LHCN-M2 (cell line): ENCODE data around the gene TBPL1. TPM values are rescaled to one million over a fixed set of nuclear protein-coding genes. Genes with fewer than 3 reads are reported as not detected.
A peak's percentile ranks its signal among the peaks of the same experiment; 100 is the strongest.
"Not testable (repeated sequence)": the region's sequence is repeated elsewhere in the genome, so short reads cannot be mapped to it uniquely, and the experiment has no call there.

Experiments
- DNase-seq: peaks from one replicate; pipeline ENCODE4 v3.0.0-alpha.2; 2012; ENCODE audit warnings: low read depth
- total RNA-seq: library from RNA; depleted of rRNA; stranded (reverse); fragments of >200 nt; gene quantifications from 2 replicates; pipeline ENCODE4 v1.2.3, GENCODE V29; 2014

The TBPL1 gene
- total RNA-seq, 1 experiment from 2014 or later: 28.2 TPM

DNA sequence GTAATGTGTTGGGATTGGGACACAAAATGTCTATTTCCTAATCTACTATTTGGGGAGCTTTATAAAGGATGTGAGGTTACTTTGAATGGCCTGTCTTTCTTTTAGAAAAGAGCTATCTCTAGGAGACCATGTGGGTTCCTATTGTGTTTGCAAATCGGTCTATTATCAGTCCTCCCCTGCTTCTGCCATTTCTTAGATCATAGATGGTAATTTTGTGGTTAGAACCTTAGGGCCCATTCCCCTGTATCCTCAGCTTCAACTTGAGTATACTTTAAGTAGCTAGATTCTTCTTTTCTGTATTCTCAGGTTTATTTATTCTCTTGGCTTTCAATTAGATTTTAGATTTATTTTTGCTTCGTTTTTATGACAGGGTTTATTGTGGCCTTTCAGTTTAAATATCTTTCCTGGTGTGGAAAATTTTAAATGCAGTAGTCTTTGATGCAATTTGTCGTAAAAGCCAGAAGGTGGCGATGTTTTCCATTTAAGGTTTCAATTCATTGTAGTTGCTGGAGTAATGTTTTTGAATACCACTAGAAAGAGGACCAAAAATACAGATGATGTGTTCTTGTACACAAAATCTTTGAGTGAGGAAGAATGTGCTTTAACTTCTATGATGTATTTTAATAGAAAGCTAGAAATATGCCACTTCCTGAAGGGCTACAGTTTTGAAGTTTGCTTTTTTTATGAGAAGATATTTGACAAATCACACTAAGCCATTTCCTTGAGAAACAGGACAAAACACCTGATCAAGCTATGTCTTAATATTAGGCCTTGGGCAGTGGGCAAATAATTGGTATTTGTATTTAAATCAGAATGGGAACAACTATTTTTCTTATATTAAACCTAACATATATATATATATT lies 20.3 kb downstream of the TBPL1 start:
- peak; percentile 58 for DNase-seq

DNA sequence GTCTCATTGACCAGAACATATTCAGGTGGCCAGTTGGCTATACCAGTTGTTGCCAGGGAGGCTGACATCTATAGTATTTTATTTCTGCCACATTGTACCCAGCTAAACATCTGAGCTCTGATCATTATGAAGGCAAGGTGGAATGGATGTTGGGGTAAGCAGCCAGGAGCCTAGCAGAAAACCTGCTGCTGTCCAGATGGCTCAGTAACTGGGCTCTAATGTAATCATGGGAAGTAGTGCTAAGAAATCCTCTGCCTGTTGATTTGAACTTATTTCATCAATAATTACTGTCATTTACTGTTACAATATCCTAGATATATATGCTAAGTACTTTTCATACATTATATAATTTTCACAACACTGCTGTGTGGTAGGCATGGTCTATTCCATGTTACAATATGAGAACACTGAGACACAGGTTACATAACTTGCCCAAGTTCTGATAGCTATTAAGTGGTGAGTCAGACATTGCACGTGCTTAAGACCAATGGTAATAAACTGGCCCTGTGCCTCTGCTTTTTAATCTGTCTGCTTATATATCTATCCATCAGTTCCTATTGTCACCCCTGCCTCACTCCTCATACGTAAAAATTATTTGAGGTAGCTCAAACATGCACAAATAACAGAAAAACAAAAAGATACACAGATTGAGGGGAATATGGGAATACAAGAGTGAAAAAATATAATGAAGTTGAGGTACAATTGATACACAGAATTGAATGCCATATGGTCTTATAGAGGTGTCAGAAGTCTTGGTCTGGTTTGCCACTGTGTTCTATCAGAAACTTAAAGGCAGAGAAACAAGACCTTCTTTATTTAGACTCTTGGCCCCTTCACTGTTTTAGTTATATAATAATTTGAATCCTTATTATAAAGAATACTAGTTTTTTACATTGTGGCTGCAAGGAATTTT lies 25.2 kb downstream of the TBPL1 start:
- peak; percentile 59 for DNase-seq

DNA sequence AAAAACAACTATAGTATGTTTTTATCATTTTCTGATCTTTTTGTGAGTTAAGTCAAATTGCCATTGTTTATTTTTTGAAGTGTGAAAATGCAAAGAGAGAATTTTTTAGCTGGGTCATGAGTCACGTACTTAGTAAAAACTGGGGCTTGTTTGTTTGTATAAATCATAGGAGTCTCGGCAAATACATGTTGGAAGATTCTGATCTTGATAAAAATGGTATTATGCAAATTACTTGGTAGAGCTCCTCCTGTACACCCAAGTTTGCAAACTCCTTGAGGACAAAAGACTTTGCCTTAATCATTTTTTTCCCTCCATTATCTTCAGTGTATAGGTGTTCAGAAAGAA lies 25.8 kb downstream of the TBPL1 start:
- DNase-seq: no peak

DNA sequence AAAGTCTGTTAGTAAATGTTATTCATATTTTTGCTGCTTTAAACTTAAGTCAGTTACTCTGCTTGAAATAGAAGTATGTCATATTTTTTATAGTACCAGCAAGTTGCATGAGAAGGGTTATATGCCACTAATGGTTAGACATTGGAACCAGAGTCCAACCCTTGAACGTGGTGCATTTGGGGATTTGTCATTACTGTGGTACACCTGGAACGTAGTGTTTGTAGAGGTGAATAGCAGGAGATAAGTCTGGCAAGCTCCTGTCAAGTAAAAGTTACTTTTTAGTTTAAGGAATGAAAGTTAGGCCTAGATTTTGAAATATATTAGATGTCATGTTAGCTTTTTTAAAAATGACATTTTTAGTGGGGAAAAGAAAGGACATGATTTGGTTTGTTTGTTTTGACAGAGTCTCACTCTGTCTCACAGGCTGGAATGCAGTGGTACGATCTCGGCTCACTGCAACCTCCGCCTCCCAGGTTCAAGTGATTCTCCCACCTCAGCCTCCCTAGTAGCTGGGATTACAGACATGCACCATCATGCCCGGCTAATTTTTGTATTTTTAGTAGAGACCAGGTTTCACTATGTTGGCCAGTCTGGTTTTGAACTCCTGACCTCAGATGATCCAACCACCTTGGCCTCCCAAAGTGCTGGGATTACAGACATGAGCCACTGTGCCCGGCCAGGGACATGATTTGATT lies 26.4 kb downstream of the TBPL1 start:
- DNase-seq: not testable (repeated sequence)

DNA sequence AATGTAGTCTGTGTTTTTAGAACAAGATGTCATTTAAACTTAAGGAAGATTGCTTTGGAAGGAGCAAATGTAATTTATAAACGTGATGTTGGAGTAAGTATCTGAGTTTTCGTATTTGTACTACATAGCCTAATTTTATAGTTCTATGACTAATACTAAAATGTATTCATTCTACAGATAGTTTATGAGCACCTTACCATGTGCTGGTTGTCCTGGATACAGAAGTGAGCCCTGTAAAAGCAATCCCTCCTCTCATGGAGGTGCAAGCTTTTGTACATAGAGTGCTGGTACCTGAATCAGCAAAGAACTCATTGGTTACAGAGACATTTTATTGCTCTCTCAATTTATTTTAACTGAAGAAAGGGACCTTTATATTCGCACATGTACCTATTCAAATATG lies 27.1 kb downstream of the TBPL1 start:
- DNase-seq: no peak

DNA sequence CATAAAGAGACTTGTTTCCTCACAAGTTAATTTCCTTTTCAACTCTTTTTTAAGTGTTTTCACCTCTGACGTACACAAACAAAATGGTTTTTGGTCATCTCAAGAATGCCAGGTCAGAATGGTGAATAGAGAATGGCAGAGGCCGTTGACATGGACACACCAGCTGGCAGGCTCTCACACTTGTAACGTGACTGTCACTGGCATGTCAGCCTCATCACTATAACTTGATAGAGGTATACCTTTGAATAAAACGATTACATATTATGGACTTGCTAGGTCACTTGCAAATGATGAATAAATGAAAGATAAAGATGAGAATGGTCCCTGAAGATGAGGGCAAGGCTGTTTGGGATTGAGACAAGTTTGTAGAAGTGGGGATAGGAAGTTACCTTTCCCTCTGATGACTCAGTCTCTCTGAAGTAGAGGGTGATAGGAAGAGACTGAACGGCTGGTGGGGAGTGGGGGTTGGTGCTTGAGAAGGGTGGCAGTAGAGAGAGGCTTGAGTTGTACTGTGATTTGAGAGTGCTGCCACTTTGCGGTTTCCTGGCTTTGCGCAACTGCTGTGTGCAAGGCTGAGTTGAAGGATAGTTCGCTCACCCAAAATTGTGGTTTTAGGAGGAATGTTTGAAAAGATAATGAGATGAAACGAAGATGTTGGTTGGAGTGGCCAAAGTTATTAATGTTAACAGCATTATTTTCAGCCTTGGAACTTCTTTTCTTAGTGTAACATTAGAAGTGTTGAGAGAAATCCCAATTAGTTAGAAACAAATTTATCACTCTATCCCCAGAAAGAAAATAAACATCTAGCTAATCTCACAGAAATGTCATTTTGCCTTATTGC lies 30.3 kb downstream of the TBPL1 start:
- no peak for DNase-seq

DNA sequence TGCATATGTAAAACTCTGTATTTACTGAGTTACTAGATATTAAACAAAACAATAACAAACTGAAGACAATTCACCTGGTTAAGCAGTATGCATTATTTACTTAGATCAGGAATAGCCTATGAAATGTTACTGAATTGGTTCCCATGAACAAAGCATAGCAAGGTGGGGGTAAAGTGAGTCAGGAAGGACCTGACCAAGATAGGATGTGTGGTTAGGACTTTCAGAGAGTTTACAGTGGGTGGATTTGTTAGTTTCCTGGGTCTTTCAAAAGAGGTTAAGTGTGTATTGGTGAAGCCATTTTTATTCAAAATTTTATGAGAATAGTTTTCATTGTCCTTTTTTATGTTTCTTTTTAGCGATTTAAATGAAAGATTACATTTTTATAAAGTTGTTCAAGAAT lies 32.9 kb downstream of the TBPL1 start:
- DNase-seq: no peak

DNA sequence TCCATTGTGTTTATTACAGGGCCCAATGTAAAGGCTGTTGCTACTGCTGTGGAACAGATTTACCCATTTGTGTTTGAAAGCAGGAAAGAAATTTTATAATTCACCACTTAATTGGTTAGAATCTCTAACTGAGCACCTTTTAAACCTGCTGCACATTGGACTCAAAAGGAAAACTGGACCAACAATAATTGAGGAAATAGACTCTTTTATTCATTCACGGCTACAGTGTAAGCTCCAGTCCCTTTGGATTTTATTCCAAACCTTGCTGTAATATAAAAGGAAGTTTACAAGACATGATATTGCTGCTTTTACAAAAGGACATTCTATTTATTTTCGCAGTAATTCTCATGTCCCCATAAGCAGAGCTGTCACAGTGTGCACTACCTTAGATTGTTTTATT lies 33.9 kb downstream of the TBPL1 start:
- no peak for DNase-seq

DNA sequence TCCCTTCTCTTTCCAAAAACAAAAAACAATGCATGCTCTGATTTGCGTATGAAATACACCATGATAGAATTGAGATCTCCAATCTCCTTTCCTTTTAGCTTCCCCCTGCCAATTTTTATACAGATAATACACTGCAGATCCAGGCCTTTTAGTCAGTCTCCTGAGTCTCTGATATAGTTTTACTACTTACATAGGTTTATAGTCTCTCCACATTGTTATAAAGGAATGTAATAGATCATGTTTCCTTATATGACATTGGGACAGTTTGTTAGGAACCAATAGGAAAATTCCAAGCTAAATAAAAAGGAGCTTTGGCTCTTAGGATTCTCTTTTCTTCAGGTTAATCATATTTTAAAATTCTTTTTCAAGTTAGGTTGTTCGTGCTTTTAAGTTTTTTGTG lies 36.5 kb downstream of the TBPL1 start:
- no peak for DNase-seq

DNA sequence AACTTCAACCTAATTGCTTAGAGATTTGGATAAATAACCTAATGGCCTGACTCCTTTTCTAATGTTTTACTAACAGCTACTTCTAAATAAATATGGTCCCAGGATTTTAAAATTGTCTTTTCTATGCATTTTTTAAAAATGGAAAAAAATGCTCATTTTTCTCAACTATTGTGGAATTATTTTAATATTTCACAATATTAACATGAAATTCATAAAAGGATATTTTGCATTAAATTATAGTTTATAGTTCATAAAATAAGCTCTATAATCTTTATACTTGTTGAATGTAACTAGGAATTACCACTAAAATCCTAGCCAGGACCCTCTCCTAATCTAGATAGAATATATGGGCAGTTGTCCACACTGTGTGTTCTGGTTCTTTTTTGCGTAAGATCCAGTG lies 37.3 kb downstream of the TBPL1 start:
- DNase-seq: no peak

DNA sequence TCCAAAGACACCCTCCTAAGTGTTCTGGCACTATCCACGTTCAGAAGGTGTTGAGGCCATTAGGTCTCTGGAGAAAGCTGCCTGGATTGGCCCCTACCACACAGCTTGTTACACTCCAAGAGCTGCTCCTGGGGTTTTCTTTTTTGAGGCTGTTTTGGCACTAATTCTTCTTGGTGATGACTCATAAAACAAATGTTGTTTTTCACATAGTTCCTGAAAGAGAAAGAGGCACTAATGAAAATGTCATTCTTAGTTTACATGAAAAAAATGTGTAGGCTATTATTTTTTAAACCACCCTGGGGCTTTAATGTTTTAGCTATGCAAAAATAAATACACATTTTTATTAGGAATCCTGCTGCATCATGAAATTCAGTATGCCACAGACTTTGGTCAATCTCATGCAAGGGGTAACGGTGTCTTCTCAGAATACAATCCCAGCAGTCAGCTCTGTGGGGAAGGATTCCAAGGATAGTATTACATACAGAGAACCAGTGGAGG lies 38.1 kb downstream of the TBPL1 start:
- peak; percentile 80 for DNase-seq

DNA sequence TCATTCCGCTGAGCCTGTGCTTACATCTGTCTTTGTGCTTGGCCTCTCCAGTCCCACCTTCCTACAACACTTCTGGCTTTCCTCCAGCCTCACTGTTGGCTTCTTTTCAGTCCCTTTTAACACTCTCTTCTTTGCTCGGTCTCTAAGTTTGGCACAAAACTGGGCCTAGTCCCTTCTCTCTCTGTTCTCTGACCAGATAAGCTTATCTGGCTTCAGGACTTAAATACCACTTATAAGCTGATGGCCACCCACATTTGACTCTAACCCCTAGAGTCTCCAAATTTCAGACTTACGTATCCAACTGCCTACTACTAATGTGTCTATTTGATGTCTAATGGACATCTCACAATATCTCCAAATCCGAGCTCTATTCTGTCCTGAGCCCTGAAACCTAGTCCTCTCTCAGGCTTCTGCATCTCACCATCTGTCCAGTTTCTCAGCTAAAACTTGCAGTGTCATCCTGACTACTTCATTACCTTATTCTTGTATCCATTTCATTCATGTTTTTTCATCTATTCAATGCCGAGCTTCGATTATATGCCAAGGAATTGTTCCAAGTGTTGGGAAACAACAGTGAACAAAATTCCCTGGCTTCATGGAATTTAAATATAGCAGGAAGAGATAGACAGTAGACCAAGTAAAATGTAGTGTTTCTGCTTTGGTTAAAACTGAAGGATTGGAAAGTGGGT lies 40.1 kb downstream of the TBPL1 start:
- no peak for DNase-seq

DNA sequence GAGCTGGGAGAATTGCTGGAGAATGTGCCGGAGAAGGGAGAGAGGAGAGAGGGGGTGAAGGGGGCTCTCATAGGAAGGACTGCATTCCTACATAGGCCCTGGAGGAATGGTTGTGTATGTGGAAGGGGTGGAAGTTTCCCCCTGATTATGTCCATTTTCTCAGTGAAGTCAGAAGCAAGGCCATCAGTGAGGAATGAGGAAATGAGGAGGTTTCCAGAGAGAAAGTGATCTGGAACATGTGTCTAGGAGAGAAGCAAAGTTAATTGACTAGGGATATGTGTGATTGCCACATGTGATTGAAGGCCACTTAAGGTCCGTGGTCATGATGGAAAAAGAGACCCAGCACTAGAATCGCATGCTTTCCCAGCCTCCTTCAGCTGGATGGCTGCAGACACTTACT lies 42.3 kb downstream of the TBPL1 start:
- DNase-seq: no peak

DNA sequence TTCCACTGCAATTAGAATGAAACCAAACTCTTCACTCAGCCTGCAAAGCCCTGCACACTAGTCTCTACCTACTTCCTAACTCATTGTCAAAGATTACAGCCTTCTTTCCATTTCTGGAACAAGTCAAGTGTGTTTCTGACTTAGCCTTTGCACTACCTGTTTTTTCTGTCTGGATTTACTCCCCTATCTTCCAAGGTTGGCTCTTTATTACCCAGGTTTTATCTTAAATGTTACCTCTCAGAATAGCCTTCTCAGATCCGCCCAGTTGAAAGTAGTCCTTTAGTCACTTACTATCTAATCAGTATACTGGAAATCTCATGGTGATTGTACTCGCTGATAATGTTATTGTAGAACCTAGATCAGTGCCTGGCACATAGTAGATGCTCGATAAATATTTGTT lies 42.7 kb downstream of the TBPL1 start:
- no peak for DNase-seq

DNA sequence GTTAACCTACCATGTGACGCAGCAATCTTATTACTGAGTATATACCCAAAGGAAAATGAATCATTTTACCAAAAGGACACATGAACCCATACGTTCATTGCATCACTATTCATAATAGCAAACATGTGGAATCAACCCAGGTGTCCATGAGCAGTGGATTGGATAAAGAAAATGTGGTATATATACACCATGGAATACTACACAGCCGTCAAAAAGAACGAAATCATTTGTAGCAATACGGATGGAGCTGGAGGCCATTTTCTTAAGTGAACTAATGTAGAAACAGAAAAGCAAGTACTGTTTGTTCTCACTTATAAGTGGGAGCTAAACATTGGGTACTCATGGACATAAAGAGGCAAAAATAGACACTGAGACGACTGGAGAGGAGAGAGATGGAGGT lies 44.2 kb downstream of the TBPL1 start:
- DNase-seq: no peak

DNA sequence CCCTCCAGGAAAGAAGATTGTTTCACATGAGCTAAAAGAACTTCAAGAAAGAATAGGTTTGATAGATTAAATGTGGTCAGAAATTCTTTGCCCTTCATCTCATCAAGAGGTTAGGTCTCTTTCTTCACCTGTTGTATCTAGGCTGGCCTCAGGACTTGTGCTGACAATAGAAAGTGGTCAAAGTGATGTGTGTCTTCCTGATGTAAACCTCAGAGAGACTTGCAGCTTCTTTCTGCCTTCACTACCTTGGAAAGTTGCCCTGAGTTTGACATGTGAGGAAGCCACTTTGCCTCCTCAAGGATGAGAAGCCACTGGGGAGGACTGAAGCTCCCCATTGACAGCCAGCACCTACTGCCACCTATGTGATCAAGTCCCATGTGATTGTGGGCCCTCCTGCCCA lies 46.3 kb downstream of the TBPL1 start:
- DNase-seq: no peak

DNA sequence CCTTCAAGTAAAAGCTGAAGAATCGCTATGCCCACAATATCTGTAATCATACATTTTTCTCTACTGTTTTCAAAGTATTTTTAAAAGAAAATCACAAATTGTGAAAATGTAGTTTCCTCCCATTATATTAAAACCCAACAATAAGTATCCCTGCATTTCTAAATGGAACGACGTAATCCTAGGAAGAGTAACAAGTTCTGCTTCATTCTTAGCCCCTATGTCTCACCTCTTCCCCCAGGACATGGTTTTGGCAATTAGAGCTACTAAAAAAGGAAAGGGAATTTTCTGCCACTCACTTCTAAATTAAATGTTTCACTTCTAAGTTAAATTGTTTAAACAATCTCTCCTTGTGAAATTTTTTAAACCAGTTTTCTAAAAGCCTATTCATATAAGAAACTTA lies 47.4 kb downstream of the TBPL1 start:
- DNase-seq: no peak

DNA sequence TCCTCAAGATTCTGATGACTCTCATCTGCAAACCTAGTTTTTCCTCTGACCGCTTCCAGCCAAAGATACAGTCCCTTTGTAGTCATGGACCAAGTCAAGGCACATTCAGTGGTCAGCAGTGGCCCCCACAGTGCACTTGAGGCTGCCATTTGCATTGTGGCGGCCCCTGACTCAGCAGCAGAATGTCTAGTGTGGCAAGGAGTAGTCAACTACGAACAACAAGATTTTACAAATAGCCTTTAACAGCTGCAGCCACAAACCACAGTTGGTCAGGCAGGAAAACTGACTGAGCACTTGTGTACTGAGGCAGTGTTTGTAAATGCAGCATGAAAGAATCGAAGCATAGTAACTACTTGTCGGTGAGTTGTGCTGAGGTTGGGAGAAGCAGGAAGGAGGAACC lies 49.8 kb downstream of the TBPL1 start:
- peak; percentile 97 for DNase-seq

DNA sequence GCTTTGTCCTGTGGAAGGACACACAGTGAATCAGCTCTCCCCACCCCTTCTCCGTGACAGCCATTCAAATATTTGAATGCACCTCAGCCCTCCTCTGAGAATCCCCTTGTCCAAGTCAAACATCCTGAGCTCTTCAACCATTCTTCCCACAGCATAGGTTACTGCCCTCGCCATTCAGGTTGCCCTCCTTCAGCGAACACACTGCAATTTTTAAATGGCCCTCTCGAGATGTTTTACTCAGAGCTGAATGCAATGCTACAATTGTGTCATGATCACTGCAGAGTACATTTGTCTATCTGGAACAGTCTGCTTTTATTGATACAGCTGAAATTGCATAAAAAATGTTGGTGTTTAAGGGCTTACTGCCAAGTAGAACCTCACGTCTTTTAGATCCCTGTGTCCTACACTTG lies 50.5 kb downstream of the TBPL1 start:
- peak; percentile 24 for DNase-seq

DNA sequence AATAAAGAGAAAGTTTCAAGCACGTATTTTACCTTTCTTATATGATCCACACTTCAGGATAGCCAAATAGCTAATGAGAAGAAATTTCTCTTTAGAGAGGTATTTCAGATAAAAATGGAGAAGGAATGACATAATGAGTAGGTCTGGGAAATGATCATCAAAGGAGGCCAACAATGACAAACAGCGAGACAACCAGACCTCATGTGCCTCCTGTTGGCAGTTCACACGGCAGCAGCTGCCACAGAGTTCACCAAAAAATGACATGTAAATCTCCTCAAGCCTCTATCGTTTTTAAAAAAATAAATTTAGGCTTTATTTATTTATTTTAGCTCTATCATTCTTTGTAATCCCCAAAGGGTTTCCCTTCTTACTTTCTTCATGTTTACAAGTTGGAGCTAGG lies 51.7 kb downstream of the TBPL1 start:
- DNase-seq: peak; percentile 82
